Measurements from ENCODE around the gene FRMD4A.
A peak's percentile ranks its signal among the peaks of the same experiment; 100 is the strongest.
"Not testable (repeated sequence)": the region's sequence is repeated elsewhere in the genome, so short reads cannot be mapped to it uniquely, and the experiment has no call there.

Gene FRMD4A

DNA sequence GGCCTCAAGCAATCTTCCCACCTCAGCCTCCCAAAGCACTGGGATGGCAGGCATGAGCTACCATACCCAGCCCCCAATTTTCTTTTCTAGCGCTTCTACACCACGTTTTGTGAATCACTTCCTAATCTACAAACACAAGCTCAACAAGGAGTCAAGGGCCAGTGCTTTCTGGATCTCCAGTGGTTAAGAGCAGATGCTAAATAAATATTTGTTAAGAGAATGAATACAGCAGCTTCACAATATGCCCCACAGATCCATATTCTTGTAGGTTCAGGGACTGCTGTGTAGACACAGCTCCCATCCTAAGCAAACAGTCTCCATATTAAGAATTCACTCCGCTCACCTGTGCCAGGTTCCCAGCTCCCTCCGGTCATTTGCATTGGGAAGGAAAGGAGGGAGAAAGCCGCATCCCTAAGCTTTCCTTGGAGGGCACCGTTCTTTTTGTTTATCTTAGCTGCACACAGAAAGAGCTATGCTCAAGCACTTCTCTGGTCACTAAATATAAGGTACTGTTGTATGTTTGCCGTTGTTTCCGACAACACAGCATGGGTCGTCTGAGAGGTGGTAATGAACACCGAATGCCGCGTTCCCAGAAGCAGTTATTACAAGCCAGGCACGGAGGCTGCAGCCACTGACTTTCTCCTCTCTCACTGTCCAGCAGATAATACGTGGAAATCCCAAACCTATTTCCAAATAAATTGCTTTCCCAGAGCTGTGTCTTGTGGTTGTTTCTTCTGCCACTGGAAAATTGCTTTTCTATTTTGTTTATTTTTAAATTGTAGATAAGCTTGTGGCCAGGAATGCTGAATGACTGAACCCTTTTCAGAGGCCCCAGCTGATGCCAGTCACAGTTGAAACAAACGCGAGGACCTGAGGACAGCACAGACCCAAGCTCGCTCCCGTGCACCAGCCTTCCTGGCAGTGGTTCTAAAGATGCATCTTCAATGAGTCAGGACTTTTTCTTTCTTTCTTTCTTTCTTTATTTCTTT is 526.9 kb downstream of the FRMD4A start:
- DNase-seq = no peak

DNA sequence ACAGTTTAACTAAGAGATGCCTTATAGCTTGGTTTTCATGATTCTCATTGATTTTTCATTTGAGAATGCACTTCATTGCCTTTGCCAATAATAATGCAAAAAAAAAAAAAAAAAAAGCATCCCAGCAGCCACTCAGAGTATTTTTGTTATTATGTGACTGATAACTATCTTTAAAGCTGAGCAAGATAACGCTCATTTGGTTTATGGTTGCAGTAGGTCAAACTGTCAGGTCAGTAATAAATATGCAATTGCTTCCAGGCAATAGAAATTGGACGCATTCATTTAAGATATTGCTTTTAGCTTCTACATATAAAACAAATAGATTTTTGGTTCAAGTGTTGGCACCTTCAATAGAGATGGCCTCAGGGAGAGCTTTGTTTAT is 528.8 kb downstream of the FRMD4A start:
- DNase-seq = no peak

DNA sequence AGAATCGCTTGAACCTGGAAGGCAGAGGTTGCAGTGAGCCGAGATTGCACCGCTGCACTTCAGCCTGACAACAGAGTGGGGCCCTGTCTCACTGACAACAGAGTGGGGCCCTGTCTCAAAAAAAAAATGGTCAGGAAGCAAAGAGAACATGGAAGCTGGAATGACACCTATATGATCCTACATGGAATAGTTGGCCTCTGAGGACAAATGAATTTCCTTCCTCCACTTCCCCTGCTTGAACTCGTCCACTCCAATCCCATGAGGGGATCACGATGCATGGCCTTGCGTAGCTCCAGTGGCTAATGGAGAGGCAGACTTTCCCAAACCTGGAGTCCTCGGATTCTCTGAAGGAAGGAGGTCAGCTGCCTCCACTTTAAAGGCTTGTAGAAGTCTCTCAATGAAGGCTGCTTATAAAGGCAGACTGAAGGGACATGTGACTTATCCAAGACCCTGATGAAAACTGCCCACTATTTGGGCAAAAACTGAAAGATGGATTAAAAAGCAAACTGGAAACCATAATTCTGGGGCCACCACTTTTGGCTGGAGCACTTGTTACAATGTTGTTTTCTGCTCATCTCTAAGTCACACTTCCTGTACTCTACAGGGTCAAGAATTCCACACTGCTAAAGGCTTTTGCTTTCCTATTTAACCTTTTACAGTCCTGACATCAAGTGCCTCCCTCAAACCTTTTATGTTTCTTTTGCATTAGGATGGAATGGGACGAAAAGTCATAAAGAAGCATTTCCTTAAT is 529.4 kb downstream of the FRMD4A start:
- no peak for DNase-seq

GRCh38 chr10:13797164-13797563 is 533.6 kb downstream of the FRMD4A start:
- no peak for DNase-seq

- DNase-seq = no peak
Measured at GRCh38 chr10:13795653-13796555, 534.8 kb downstream of the FRMD4A start.

DNA sequence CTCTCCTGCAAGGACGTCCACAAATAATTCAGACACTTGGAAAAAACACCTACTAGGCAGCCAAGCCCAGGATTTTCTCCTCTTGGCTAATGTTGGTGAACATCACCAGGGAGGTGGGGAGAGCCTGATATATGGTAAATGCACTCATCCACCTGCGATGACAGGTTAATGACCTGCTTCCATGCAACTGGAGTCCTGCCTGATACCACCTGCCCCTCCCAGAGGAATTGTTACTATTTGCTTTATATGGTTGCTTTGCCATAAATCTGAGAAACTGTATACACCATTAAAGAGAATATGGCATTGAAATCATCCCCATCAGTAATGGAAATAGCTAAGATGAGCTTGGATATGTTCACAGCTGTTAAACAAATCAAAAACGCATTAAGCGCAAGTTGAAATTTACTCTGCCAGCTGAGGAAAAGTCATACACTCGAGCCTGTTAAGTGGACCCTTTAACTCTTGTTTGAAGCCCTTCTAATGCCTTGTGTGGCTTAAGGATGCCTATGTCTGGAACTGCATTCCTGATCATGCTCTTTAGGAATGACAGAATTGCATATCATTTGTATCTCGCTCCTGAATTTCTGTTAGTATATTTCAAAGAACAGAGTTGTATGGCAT is 535.6 kb downstream of the FRMD4A start:
- DNase-seq = no peak

GRCh38 chr10:13792006-13792405 is 538.7 kb downstream of the FRMD4A start:
- DNase-seq = no peak

DNA sequence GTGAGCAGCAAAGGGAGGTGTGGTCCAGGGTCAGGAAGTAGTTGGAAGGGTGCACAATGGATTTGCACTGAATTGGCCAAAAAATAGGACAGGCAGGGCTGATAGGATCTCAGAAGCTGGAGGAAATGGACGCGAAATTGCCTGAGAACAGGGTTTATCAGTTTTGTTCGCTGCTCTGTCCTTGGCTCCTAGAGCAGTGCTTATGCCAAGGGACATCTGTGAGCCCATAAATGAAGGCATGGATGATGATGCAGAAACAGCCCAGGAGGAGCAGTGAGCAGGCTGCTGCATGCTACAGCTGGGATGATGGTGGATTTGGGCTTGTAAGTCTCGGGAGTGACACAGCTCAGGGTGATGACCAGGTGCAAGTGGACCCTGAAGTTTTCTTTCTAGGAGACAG is 539.2 kb downstream of the FRMD4A start:
- DNase-seq = no peak

DNA sequence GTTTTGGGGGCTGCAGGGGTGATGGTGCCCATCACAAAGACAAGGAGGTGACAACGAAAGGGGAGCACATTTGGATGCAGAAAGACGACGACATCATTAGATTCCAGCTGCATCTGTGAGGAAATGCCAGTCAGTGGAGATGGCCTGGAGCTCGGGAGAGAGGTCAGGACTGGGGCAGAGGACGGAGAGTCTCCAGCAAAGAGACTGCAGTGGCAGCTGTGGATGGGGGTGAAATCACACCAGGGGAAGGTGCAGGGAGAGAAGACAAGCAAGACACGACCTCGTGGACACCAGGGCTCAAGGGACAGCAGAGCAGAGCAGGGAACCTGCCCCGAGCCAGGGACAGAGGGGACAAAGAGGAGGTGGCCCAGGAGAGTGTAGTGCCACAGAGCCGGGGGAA is 540.5 kb downstream of the FRMD4A start:
- no peak for DNase-seq

DNA sequence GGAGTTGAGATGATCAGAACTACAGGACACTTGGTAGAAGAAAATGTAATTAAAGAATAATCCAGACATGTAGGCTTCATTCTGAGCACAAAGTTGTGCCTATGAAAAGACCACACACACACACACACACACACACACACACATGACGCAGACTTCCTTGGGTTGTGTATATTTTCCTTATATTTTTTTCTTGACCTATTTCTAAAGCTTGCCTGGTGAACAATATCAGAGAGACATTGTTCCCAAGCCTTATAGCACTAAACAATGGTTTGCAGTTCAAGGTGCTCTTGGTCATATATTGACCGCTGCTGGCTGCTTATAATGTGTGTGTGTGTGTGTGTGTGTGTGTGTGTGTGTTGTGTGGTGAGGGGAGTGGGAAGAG is 541.3 kb downstream of the FRMD4A start:
- no peak for DNase-seq

- DNase-seq = no peak
Measured at GRCh38 chr10:13788711-13789447, 541.8 kb downstream of the FRMD4A start.

- DNase-seq = no peak
Measured at GRCh38 chr10:13788320-13788600, 542.5 kb downstream of the FRMD4A start.

DNA sequence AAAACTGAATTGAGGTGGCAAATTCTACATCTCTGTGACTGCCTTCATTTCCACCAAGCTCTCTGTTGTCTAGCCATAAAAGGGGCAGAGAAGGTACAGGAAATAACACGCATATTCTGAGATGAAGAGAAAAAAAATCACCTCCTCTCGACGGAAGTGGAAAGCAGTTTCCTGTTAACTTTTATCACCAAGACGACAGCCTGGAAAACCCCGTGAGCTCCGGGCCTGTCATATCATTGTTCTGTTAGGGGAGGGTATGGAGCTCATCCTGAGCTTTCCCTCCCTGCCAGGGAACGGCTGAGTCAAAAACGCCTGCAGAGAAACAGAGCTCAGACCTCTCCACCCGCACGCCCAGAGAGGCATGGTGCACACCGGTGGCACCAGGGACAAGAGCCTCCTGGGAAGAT is 543.7 kb downstream of the FRMD4A start:
- peak; percentile 16 for DNase-seq

- no peak for DNase-seq
Measured at GRCh38 chr10:13784067-13784466, 546.7 kb downstream of the FRMD4A start.

GRCh38 chr10:13779748-13780147 is 551.0 kb downstream of the FRMD4A start:
- no peak for DNase-seq

GRCh38 chr10:13778693-13778960 is 552.1 kb downstream of the FRMD4A start:
- not testable (repeated sequence) for DNase-seq

DNA sequence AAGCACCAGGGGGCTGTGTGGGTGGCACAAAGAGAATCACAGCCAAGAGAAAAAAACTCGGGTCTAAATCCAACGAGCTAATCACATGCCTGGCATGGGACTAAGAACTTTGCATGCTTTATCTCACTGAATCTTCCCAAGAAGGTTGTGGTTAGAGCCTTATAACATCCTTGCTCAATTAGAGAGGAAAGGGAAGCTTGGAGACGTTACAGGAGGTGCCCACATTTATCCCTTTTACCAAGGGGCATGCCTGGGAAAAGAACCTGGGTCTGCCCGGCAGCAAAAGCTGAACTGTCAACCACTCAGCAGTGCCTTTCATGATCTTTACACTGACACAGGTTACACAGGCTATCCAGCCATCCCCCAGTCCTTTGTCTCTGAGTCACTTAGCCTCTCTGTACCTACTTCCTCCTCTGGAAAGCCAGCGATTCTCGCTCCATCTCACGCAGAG is 553.8 kb downstream of the FRMD4A start:
- no peak for DNase-seq

DNA sequence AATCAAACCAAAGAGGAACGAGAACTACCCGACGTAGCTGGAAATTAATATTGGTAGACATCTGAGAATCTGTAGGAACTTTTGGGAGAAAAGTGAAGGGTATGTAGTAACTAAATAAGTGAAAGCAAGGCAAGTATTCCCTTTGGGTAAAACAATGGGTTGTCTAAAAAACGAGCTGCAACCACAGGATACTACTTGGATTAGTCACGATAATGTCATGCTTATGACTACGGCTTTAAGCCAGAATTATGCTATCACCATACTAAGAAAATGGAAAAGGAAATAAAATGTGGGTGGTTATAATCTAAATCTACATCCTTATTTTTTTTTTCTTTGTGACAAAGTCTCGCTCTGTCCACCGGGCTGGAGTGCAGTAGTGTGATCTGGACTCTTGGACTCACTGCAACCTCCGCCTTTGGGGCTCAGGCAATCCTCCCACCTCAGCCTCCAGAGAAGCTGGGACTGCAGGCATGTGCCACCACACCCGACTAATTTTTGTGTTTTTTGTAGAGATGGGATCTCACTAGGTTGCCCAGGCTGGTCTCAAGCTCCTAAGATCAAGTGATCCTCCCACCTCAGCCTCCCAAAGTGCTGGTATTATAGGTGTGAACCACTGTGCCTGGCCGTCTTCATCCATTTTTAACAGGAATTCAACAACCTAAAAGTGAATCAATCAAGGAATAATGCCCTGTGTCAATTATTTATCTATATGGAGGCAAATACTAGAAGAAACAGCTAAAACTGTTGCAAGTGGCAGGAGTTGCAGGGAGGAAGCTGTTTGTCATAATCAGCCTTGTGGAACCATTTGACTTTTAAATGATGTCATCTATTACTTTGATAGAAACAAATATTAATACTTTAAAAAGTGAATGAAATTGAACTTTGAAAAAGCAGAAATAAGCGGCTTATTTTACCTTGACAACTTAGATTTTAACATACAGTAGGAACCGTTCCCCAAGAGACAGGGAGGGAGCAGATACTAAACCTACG is 554.6 kb downstream of the FRMD4A start:
- no peak for DNase-seq

- DNase-seq = no peak
Measured at GRCh38 chr10:13774303-13774893, 556.3 kb downstream of the FRMD4A start.

- DNase-seq = no peak
Measured at GRCh38 chr10:13773496-13774170, 557.1 kb downstream of the FRMD4A start.
